ENCODE data around the gene ATP7B.

The ATP7B gene

DNA sequence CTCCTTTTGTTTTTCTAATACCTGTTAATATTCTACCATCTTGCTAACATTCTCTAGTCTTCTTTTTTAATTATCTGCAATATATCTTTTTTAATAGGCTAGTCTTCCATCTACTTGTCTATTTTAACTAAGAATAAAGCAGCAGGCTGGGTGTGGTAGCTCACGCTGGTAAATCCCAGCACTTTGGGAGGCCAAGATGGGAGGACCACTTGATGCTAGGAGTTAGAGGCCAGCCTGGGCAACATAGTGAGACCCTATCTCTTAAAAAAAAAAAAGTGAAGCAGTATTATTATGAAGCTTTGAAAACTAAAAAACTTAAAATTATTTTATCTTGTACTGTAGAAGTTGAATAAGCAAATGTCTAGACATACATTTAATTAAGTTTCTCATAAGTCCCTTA is 16.6 kb upstream of the ATP7B start:
- Histone ChIP-seq H3K27me3 (ENCODE audit: insufficient read depth, low read length, poor library complexity) (no peaks in the 10 kb centered on the region), H3K36me3 (ENCODE audit: insufficient read depth, low read length) (peaks cover 43% of the 10 kb centered on the region; the same call in 1 of the 2 replicates), H3K4me2 (ENCODE audit: insufficient read depth, low read length) (no peak overlapping the region), H3K27ac (ENCODE audit: low read length) (no peak overlapping the region), H3K9ac (ENCODE audit: low read depth, low read length) (no peak overlapping the region), H4K20me1 (ENCODE audit: insufficient read depth, low read length) (peaks cover 15% of the 10 kb centered on the region), H3K9me3 (ENCODE audit: insufficient read depth, low read length, severe bottlenecking) (no peaks in the 10 kb centered on the region), H3K4me3 (ENCODE audit: low read depth in 1 of 2, low read length in 2 of 2) (no peak overlapping the region), H3K79me2 (ENCODE audit: insufficient read depth, low read length) (peaks cover 4% of the 10 kb centered on the region), H3K4me1 (ENCODE audit: insufficient read depth, low read length) (no peaks in the 10 kb centered on the region), H2AFZ (ENCODE audit: low read depth, low read length) (no peak overlapping the region)
- no peak for TF ChIP-seq EZH2 (IDR thresholded peaks at IDR 0.05; ENCODE audit: borderline replicate concordance, low read depth, low read length, severe bottlenecking)
- ATAC-seq (ENCODE audit: insufficient read depth, low read depth) (no peak), DNase-seq (no peak)

DNA sequence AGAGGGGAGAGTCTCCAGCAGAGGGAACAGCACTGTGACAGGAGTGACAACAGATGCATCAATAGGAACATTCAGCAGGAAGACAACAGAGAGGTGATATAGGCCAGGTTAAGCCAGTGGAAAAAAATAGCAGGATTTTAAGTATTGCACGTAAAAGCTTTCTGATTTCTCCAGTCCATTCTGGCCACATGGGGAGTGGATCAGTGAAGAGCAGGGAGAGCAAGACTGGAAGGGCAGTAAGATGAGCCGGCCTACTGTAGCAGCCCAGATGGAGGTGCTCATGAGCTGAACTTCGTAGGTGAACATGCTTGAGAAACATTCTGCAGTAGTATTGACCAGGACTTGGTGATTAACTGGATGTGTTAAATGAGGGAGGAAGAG is 15.0 kb upstream of the ATP7B start:
- Histone ChIP-seq H3K36me3 (ENCODE audit: insufficient read depth, low read length) (peaks cover 56% of the 10 kb centered on the region), H3K27me3 (ENCODE audit: insufficient read depth, low read length, poor library complexity) (no peaks in the 10 kb centered on the region), H2AFZ (ENCODE audit: low read depth, low read length) (no peak overlapping the region), H3K9ac (ENCODE audit: low read depth, low read length) (no peak overlapping the region), H3K9me3 (ENCODE audit: insufficient read depth, low read length, severe bottlenecking) (no peaks in the 10 kb centered on the region), H4K20me1 (ENCODE audit: insufficient read depth, low read length) (peaks cover 17% of the 10 kb centered on the region), H3K4me1 (ENCODE audit: insufficient read depth, low read length) (no peaks in the 10 kb centered on the region), H3K4me3 (ENCODE audit: low read depth in 1 of 2, low read length in 2 of 2) (no peak overlapping the region), H3K79me2 (ENCODE audit: insufficient read depth, low read length) (peaks cover 4% of the 10 kb centered on the region), H3K27ac (ENCODE audit: low read length) (no peak overlapping the region), H3K4me2 (ENCODE audit: insufficient read depth, low read length) (no peak overlapping the region)
- DNase-seq (no peak), ATAC-seq (ENCODE audit: insufficient read depth, low read depth) (no peak)
- TF ChIP-seq, protein P1, sequence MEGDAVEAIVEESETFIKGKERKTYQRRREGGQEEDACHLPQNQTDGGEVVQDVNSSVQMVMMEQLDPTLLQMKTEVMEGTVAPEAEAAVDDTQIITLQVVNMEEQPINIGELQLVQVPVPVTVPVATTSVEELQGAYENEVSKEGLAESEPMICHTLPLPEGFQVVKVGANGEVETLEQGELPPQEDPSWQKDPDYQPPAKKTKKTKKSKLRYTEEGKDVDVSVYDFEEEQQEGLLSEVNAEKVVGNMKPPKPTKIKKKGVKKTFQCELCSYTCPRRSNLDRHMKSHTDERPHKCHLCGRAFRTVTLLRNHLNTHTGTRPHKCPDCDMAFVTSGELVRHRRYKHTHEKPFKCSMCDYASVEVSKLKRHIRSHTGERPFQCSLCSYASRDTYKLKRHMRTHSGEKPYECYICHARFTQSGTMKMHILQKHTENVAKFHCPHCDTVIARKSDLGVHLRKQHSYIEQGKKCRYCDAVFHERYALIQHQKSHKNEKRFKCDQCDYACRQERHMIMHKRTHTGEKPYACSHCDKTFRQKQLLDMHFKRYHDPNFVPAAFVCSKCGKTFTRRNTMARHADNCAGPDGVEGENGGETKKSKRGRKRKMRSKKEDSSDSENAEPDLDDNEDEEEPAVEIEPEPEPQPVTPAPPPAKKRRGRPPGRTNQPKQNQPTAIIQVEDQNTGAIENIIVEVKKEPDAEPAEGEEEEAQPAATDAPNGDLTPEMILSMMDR (IDR thresholded peaks at IDR 0.05; ENCODE audit: borderline replicate concordance, extremely low read depth, low read length, poor library complexity, severe bottlenecking), result peak; percentile 22
- no peak for TF ChIP-seq EZH2 (IDR thresholded peaks at IDR 0.05; ENCODE audit: borderline replicate concordance, low read depth, low read length, severe bottlenecking)

DNA sequence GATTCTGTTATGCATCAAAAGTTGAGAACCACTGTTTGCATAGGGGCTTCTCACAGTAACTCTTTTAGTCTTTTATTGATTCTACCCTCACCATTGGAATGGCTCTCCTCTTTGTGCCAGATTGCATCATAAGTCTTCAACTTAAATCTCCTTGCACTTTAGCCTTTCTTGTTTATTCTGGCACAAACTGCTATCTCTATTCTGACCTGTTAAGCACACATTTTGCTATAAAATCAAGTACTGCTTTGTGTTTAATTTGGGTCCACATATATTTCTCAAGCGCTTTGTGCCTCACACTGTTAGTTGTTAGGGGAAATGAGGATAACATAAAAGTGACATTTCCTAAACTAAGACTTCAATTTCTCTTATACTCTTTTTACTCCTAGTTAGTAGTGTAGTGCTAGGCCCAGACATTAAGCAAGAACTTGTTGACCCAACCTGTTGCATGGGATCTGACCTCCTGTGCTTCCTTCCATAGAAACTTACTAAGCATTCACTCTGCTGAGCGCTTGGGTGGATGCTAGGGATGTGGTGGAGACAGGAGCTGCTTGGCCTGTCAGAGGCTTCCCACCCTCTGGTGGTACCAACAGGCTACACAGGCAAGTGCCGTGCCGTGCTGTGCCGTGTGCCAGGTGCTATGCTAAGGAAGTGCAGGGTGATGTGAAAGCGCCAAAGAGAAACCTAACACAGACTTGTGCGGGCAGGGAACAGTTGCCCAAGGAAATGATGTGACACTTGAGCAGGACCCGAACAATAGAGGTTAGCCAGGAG is 14.4 kb upstream of the ATP7B start:
- no peaks in the 10 kb centered on the region for H3K9me3 ChIP-seq (ENCODE audit: insufficient read depth, low read length, severe bottlenecking)
- H3K4me1 ChIP-seq (ENCODE audit: insufficient read depth, low read length), result no peaks in the 10 kb centered on the region
- H3K9ac ChIP-seq (ENCODE audit: low read depth, low read length), result no peak overlapping the region
- peaks cover 16% of the 10 kb centered on the region for H4K20me1 ChIP-seq (ENCODE audit: insufficient read depth, low read length)
- DNase-seq, result no peak
- H2AFZ ChIP-seq (ENCODE audit: low read depth, low read length), result no peak overlapping the region
- H3K36me3 ChIP-seq (ENCODE audit: insufficient read depth, low read length), result peaks cover 61% of the 10 kb centered on the region
- peaks cover 8% of the 10 kb centered on the region for H3K79me2 ChIP-seq (ENCODE audit: insufficient read depth, low read length)
- H3K4me3 ChIP-seq (ENCODE audit: low read depth in 1 of 2, low read length in 2 of 2), result no peak overlapping the region
- no peak overlapping the region for H3K27ac ChIP-seq (ENCODE audit: low read length)
- H3K27me3 ChIP-seq (ENCODE audit: insufficient read depth, low read length, poor library complexity), result no peaks in the 10 kb centered on the region
- no peak for TF ChIP-seq EZH2 (IDR thresholded peaks at IDR 0.05; ENCODE audit: borderline replicate concordance, low read depth, low read length, severe bottlenecking)
- TF ChIP-seq, protein P1 (IDR thresholded peaks at IDR 0.05; ENCODE audit: borderline replicate concordance, extremely low read depth, low read length, poor library complexity, severe bottlenecking), result no peak
- ATAC-seq (ENCODE audit: insufficient read depth, low read depth), result no peak
- H3K4me2 ChIP-seq (ENCODE audit: insufficient read depth, low read length), result no peak overlapping the region

DNA sequence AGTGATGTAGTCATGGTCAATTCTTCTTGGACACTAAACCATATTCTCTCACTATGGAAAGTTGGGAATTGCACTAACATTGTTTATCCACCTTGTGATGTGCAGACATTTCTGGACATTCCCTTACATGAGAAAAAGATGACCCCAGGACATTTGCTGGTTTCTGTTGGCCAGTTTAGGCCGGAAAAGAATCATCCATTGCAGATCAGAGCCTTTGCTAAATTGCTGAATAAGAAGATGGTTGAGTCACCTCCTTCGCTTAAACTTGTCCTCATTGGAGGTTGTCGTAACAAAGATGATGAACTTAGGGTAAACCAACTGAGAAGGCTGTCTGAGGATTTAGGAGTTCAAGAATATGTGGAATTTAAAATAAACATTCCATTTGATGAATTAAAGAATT is 13.2 kb upstream of the ATP7B start, which contains the start of gene UTP14C:
Gene UTP14C (plus strand): TSS at position 211 of the 400 bp plus-strand sequence. CDS start 4,114 bp downstream, outside the sequence.
- no peak within 1 kb of the TSS for H3K27ac ChIP-seq (ENCODE audit: low read length)
- DNase-seq (no peak), ATAC-seq (ENCODE audit: insufficient read depth, low read depth) (no peak)
- H2AFZ ChIP-seq (ENCODE audit: low read depth, low read length), result no peak within 1 kb of the TSS
- H3K27me3 ChIP-seq (ENCODE audit: insufficient read depth, low read length, poor library complexity), result no peaks in the 10 kb centered on the region
- no peaks in the 10 kb centered on the region for H3K9me3 ChIP-seq (ENCODE audit: insufficient read depth, low read length, severe bottlenecking)
- H3K4me1 ChIP-seq (ENCODE audit: insufficient read depth, low read length), result no peaks in the 10 kb centered on the region
- H3K4me2 ChIP-seq (ENCODE audit: insufficient read depth, low read length), result no peak within 1 kb of the TSS
- H3K36me3 ChIP-seq (ENCODE audit: insufficient read depth, low read length), result peaks cover 73% of the 10 kb centered on the region
- no peak within 1 kb of the TSS for H3K9ac ChIP-seq (ENCODE audit: low read depth, low read length)
- TF ChIP-seq, protein P1 (IDR thresholded peaks at IDR 0.05; ENCODE audit: borderline replicate concordance, extremely low read depth, low read length, poor library complexity, severe bottlenecking), result no peak
- TF ChIP-seq EZH2 (IDR thresholded peaks at IDR 0.05; ENCODE audit: borderline replicate concordance, low read depth, low read length, severe bottlenecking), result no peak
- H3K4me3 ChIP-seq (ENCODE audit: low read depth in 1 of 2, low read length in 2 of 2), result no peak within 1 kb of the TSS
- peaks cover 16% of the 10 kb centered on the region for H4K20me1 ChIP-seq (ENCODE audit: insufficient read depth, low read length)
- H3K79me2 ChIP-seq (ENCODE audit: insufficient read depth, low read length), result peaks cover 8% of the 10 kb centered on the region

All from DND-41 (cell line).